ENCODE data around the gene TBC1D1. TPM values are rescaled to one million over a fixed set of nuclear protein-coding genes. Genes with fewer than 3 reads are reported as not detected.

TBC1D1 gene
- total and polyA plus RNA-seq, 2 donors (not counting 3 experiments of a cell fraction or from before 2014, with no cell fraction given), result 63.5 to 116 TPM

- Histone ChIP-seq H3K27me3 (ENCODE audit: control insufficient read depth in 2 of 2, insufficient read depth in 2 of 2, low read length in 2 of 2) (no peaks in the 10 kb centered on the region), H3K9me1 (replicated peaks; ENCODE audit: control insufficient read depth, extremely low read depth, insufficient read depth, low read length) (no peaks in the 10 kb centered on the region), H3K36me3 (ENCODE audit: control insufficient read depth in 2 of 2, extremely low read depth in 1 of 2, insufficient read depth in 2 of 2, low read length in 2 of 2) (peaks cover 4% of the 10 kb centered on the region in 2 experiments), H3K4me2 (ENCODE audit: insufficient read depth, low read length) (peak overlapping the region; percentile 57), H3K27ac (ENCODE audit: insufficient read depth, low read depth, low read length) (peak overlapping the region; percentile 60), H3K9ac (replicated peaks; ENCODE audit: extremely low read depth, insufficient read depth, low read length) (peak overlapping the region; percentile 39), H3K4me3 (replicated peaks in 1 of 3; ENCODE audit: insufficient read depth in 1 of 3, low read depth in 1 of 3, low read length in 3 of 3) (peak overlapping the region in 1 of 3 experiments; percentile 8), H2AFZ (ENCODE audit: low read depth, low read length) (peak overlapping the region; percentile 44), H3K79me2 (ENCODE audit: control insufficient read depth, insufficient read depth, low read length) (no peaks in the 10 kb centered on the region), H3K4me1 (ENCODE audit: control insufficient read depth, extremely low read depth, insufficient read depth, low read length) (peaks cover 10% of the 10 kb centered on the region), H4K20me1 (replicated peaks; ENCODE audit: control insufficient read depth, extremely low read depth, insufficient read depth, low read length) (no peaks in the 10 kb centered on the region), H3K9me3 (replicated peaks; ENCODE audit: control insufficient read depth, insufficient read depth, low read length) (no peaks in the 10 kb centered on the region)
- TF ChIP-seq GATA2 (IDR thresholded peaks at IDR 0.05; ENCODE audit: insufficient read depth, insufficient read length, low read depth, low read length) (peak; percentile 30), MAX (IDR thresholded peaks at IDR 0.05; ENCODE audit: insufficient read depth, insufficient read length) (no peak), POLR2AphosphoS5 (IDR thresholded peaks at IDR 0.05; ENCODE audit: insufficient read depth, low read depth, low read length) (no peak), MYC (IDR thresholded peaks at IDR 0.05; ENCODE audit: low read depth, low read length) (no peak), CTCF (IDR thresholded peaks at IDR 0.05; ENCODE audit: extremely low read depth in 1 of 2, insufficient read depth in 1 of 2, low read depth in 1 of 2, low read length in 2 of 2) (no peak)
- DNase-seq (ENCODE audit: low read depth, low spot score), result peak; percentile 92
- intact Hi-C loops (cut with micrococcal nuclease), result no loop called here
- CTCF ChIA-PET, result interaction anchor here (1.3 to 2.2 kb wide), 2 partner anchors 63 to 445 kb away, joined by 3 to 6 read pairs; no protein-coding TSS in a partner anchor
- no TSS peak for BruUV-seq (replicated peaks)
- POLR2A ChIA-PET, result interaction anchor here (0.6 to 0.7 kb wide), 2 partner anchors 23 to 599 kb away, joined by 4 to 5 read pairs; no protein-coding TSS in a partner anchor
- dilution Hi-C loops (cut with MboI; ENCODE audit: extremely low pct_ligation_motif_present, low sequenced_read_pairs), result no loop called here
- peak; percentile 90 for FAIRE-seq
Measured at GRCh38 chr4:38132107-38132673, 241.3 kb downstream of the TBC1D1 start.

All from endothelial cell of umbilical vein (primary cell).